ENCODE data around the gene HNRNPCL1. TPM values are rescaled to one million over a fixed set of nuclear protein-coding genes. Genes with fewer than 3 reads are reported as not detected.

Gene HNRNPCL1
- total RNA-seq, 2 experiments from 2014 or later, result not detected

DNA sequence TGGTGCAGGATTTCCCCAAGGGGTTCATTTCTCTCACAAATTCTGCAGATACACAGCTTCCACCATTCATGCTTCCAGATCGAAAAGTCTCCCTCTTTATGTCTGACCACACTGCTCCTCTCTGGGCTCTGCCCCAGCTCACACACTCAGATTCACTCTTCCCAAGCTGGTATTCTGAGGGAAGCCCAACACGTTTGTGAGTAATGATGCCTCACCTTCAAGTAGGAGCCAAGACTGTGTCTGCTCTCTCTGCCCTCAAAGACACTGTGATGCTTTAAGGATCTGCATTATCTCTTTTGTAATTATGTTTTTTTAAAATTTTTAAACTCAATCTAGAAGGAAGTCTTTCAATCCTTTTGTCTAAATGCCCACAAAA is 37.1 kb downstream of the HNRNPCL1 start:
- no peaks in the 10 kb centered on the region for H3K4me1 Mint-ChIP-seq (ENCODE audit: low read depth)
- H3K27me3 Mint-ChIP-seq, result peaks cover 5% of the 10 kb centered on the region
- H3K36me3 Mint-ChIP-seq (ENCODE audit: low read depth), result no peaks in the 10 kb centered on the region
- H3K9me3 Mint-ChIP-seq, result no peaks in the 10 kb centered on the region
- no peak for DNase-seq
- TF ChIP-seq, protein P1, sequence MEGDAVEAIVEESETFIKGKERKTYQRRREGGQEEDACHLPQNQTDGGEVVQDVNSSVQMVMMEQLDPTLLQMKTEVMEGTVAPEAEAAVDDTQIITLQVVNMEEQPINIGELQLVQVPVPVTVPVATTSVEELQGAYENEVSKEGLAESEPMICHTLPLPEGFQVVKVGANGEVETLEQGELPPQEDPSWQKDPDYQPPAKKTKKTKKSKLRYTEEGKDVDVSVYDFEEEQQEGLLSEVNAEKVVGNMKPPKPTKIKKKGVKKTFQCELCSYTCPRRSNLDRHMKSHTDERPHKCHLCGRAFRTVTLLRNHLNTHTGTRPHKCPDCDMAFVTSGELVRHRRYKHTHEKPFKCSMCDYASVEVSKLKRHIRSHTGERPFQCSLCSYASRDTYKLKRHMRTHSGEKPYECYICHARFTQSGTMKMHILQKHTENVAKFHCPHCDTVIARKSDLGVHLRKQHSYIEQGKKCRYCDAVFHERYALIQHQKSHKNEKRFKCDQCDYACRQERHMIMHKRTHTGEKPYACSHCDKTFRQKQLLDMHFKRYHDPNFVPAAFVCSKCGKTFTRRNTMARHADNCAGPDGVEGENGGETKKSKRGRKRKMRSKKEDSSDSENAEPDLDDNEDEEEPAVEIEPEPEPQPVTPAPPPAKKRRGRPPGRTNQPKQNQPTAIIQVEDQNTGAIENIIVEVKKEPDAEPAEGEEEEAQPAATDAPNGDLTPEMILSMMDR (IDR thresholded peaks at IDR 0.05), result no peak
- ChIA-PET POLR2A (no interaction called here), CTCF (no interaction called here)
- intact Hi-C loops (cut with micrococcal nuclease), result no loop called here
- H3K27ac Mint-ChIP-seq, result no peak overlapping the region
- H3K4me3 Mint-ChIP-seq, result no peak overlapping the region
- no peak for ATAC-seq

DNA sequence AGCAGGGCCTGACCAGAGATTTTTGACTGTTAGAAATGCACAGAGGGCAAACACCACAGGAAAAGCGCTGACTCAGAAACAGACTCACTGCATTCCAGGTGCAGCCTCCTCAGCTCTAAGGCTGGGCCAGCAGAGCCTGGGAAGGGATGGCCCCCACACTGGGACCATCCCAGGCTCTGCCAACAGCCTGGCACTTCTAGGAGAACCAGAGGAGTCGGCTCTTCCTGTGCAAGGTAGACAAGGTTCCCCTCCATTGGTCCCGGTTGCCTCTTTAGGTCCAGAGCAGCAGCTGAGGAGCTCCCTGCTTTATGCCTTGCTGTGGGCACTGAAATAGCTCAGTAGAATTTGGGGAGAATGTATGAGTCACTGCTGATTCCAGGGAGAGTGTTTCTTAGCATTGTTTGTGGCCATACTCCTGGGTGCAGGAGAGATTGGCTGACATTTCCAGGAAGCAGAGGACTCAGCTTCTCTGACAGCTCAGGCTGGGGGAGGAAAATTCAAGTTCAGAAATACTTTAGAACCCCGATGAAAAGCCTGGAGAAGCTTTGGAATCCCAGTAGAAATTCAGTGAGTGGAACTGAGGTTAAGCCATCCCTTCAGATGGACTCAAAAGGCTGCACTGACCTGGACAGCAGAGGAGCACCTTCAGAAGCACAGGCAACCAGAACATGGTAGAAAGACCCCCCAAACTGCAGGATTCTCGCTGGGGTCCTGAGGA is 37.7 kb downstream of the HNRNPCL1 start:
- POLR2A ChIA-PET, result no interaction called here
- H3K4me1 Mint-ChIP-seq (ENCODE audit: low read depth), result no peaks in the 10 kb centered on the region
- TF ChIP-seq, protein P1 (IDR thresholded peaks at IDR 0.05), result no peak
- H3K36me3 Mint-ChIP-seq (ENCODE audit: low read depth), result no peaks in the 10 kb centered on the region
- H3K27ac Mint-ChIP-seq, result no peak overlapping the region
- H3K27me3 Mint-ChIP-seq, result peaks cover 5% of the 10 kb centered on the region
- ATAC-seq (no peak), DNase-seq (no peak)
- CTCF ChIA-PET, result no interaction called here
- intact Hi-C loops (cut with micrococcal nuclease), result no loop called here
- no peaks in the 10 kb centered on the region for H3K9me3 Mint-ChIP-seq
- no peak overlapping the region for H3K4me3 Mint-ChIP-seq

GRCh38 chr1:12809933-12810332 is 38.6 kb downstream of the HNRNPCL1 start:
- H3K36me3 Mint-ChIP-seq (ENCODE audit: low read depth), result no peaks in the 10 kb centered on the region
- H3K9me3 Mint-ChIP-seq, result peaks cover 4% of the 10 kb centered on the region
- DNase-seq, result no peak
- no peak overlapping the region for H3K27ac Mint-ChIP-seq
- intact Hi-C loops (cut with micrococcal nuclease), result no loop called here
- H3K27me3 Mint-ChIP-seq, result peaks cover 9% of the 10 kb centered on the region
- no peaks in the 10 kb centered on the region for H3K4me1 Mint-ChIP-seq (ENCODE audit: low read depth)
- TF ChIP-seq, protein P1 (IDR thresholded peaks at IDR 0.05), result no peak
- ChIA-PET CTCF (no interaction called here), POLR2A (no interaction called here)
- H3K4me3 Mint-ChIP-seq, result no peak overlapping the region
- ATAC-seq, result no peak

DNA sequence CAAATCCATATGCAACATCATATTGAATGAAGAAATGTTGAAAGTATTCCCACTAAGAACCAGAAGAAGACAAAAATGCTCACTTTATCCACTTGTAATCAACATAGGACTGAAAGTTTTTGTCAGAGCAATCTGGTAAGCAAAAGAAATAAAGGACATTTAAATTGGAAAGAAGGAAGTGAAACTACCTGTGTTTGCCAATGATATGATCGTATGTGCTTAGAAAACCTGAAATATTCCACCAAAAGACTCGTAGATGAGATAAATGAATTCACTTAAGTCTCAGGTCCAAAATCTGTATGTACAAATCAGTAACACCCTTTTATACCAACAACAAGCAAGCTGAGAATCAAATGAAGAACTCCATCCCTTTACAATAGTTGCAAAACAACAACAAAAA is 48.8 kb downstream of the HNRNPCL1 start:
- intact Hi-C loops (cut with micrococcal nuclease), result no loop called here
- ATAC-seq (no peak), DNase-seq (no peak)
- H3K27ac Mint-ChIP-seq, result no peak overlapping the region
- TF ChIP-seq, protein P1 (IDR thresholded peaks at IDR 0.05), result no peak
- H3K4me1 Mint-ChIP-seq (ENCODE audit: low read depth), result no peaks in the 10 kb centered on the region
- POLR2A ChIA-PET, result no interaction called here
- H3K27me3 Mint-ChIP-seq, result peaks cover 3% of the 10 kb centered on the region
- H3K9me3 Mint-ChIP-seq, result peaks cover 1% of the 10 kb centered on the region
- H3K36me3 Mint-ChIP-seq (ENCODE audit: low read depth), result no peaks in the 10 kb centered on the region
- CTCF ChIA-PET, result no interaction called here
- H3K4me3 Mint-ChIP-seq, result no peak overlapping the region

DNA sequence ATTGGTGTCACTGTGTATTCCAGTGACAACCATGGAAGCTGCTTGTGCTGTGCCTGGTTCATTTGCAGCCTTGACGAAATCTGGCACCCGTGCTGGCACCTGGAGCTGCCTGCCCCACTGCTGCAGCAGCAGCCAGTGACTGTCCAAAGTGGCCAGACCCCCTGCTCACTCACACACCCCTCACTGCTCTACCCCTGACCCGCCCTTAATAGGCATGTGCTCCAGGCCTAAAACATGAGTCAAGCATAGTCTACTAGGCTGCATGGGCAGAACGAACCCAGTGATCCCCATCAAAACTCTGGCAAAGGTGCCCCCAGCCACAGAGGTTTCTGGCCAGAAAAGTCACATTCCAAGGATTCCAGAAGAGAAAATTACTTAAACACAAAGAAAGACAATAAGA is 49.6 kb downstream of the HNRNPCL1 start:
- no peak overlapping the region for H3K4me3 Mint-ChIP-seq
- TF ChIP-seq, protein P1 (IDR thresholded peaks at IDR 0.05), result no peak
- no peaks in the 10 kb centered on the region for H3K36me3 Mint-ChIP-seq (ENCODE audit: low read depth)
- POLR2A ChIA-PET, result no interaction called here
- DNase-seq (no peak), ATAC-seq (no peak)
- no peaks in the 10 kb centered on the region for H3K9me3 Mint-ChIP-seq
- CTCF ChIA-PET, result no interaction called here
- intact Hi-C loops (cut with micrococcal nuclease), result no loop called here
- no peaks in the 10 kb centered on the region for H3K27me3 Mint-ChIP-seq
- no peaks in the 10 kb centered on the region for H3K4me1 Mint-ChIP-seq (ENCODE audit: low read depth)
- H3K27ac Mint-ChIP-seq, result no peak overlapping the region

Other genes starting within 250 kb of the HNRNPCL1 start
- gene DHRS3, start 230.5 kb downstream of the HNRNPCL1 start, total RNA-seq, result 100 to 1,000 TPM; 129 to 135 TPM
- not detected for gene AADACL4, start 204.6 kb downstream of the HNRNPCL1 start, total RNA-seq
- not detected for gene AADACL3, start 132.6 kb downstream of the HNRNPCL1 start, total RNA-seq
- not detected for gene CFAP107, start 102.5 kb downstream of the HNRNPCL1 start, total RNA-seq
- not detected for gene PRAMEF12, start 75.0 kb downstream of the HNRNPCL1 start, total RNA-seq
- not detected for gene PRAMEF1, start 57.3 kb downstream of the HNRNPCL1 start, total RNA-seq
- not detected for gene PRAMEF11, start 17.3 kb downstream of the HNRNPCL1 start, total RNA-seq
- gene PRAMEF2, start 8.4 kb upstream of the HNRNPCL1 start, total RNA-seq, result not detected
- gene PRAMEF4, start 37.5 kb upstream of the HNRNPCL1 start, total RNA-seq, result not detected
- gene PRAMEF10, start 49.5 kb upstream of the HNRNPCL1 start, total RNA-seq, result not detected
- not detected for gene PRAMEF7, start 67.9 kb upstream of the HNRNPCL1 start, total RNA-seq
- gene PRAMEF6, start 98.9 kb upstream of the HNRNPCL1 start, total RNA-seq, result not detected
- not detected for gene PRAMEF27, start 207.9 kb upstream of the HNRNPCL1 start, total RNA-seq
- gene HNRNPCL3, start 212.0 kb upstream of the HNRNPCL1 start, total RNA-seq, result not detected
- not detected for gene PRAMEF25, start 222.1 kb upstream of the HNRNPCL1 start, total RNA-seq

Measured in activated CD8-positive, alpha-beta T cell treated with anti-CD3 and anti-CD28 coated beads for 36 hours (primary cell).